Activated CD8-positive, alpha-beta memory T cell treated with anti-CD3 and anti-CD28 coated beads for 1 hour (primary cell): ENCODE measurements around the gene RPSA.
"Not testable (repeated sequence)": the region's sequence is repeated elsewhere in the genome, so short reads cannot be mapped to it uniquely, and the experiment has no call there.

ENCODE experiments used
- DNase-seq, 2 donors: peaks; one replicate each; pipeline ENCODE4 v3.0.0-alpha.2; 2020; ENCODE audit warnings: low read depth in 1 of 2; ENCODE audit errors: extremely low read depth in 1 of 2

The RPSA gene

GRCh38 chr3:39453134-39453533 is 46.6 kb downstream of the RPSA start:
- DNase-seq = no peak

- not testable (repeated sequence) for DNase-seq
These were observed 47.4 kb downstream of the RPSA start for GRCh38 chr3:39453872-39454271.

- DNase-seq = no peak
These were observed 48.2 kb downstream of the RPSA start for GRCh38 chr3:39454591-39455217.

- DNase-seq = no peak
These were observed 49.6 kb downstream of the RPSA start for GRCh38 chr3:39456159-39456558.

GRCh38 chr3:39457361-39457760 is 50.8 kb downstream of the RPSA start:
- no peak for DNase-seq

- DNase-seq = not testable (repeated sequence)
These were observed 52.1 kb downstream of the RPSA start for GRCh38 chr3:39458579-39458978.

- no peak for DNase-seq
These were observed 54.2 kb downstream of the RPSA start for GRCh38 chr3:39460677-39461076.
